Thyroid gland (tissue), 4 donors: ENCODE data around the gene SLAMF8.

Experiments used
- POLR2A ChIP-seq, 2 donors: fragments of 450-650 bp; IDR thresholded peaks; one replicate each; pipeline ENCODE4 v1.6.1; 2017; ENCODE audit warnings: antibody characterized with exemption in 2 of 2, mild to moderate bottlenecking in 2 of 2, moderate library complexity in 1 of 2
- TF ChIP-seq, protein P1 (sequence below), 6 experiments: fragments of 200-600 bp in 3 of 6; fragments of 450-650 bp in 3 of 6; sonication (generic) in 3 of 6; IDR thresholded peaks; one replicate each; pipeline ENCODE4 v1.5.1; 2016 to 2019; ENCODE audit warnings: antibody characterized with exemption in 6 of 6, mild to moderate bottlenecking in 2 of 6, inconsistent platforms in 1 of 6, moderate library complexity in 1 of 6

DNA sequence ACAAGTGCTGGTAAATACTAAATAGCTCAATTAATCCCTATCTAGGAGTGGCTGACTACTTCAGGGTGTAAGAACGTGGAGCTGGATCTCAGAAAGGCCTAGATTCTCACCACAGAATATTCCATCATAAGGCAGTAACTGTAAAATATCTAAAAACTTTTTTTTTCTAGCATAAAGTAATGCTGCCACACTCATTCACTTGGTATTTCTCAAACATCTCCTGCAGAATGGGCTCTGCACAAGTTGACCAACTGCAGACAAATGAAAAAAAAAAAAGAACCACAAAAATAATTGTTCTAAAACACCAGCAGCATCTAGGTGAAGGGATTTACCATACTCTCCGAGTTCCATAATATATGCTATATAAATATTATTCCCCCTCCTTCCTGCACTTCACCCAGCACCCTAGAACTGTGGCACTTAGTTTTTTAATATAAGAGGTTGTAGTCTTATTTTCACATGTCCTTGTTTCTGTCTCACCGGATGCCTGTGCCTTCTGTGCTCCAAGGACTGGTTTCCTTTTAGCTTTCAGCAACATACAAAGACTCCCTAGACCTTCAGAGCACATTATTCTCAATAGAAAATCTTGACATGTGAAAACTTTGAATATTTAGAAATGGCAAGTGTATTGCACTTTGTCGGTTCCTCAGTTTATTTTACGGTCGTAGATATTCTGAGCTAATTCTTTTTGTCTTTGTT, 26.9 kb downstream of the SLAMF8 start:
- TF ChIP-seq, protein P1, sequence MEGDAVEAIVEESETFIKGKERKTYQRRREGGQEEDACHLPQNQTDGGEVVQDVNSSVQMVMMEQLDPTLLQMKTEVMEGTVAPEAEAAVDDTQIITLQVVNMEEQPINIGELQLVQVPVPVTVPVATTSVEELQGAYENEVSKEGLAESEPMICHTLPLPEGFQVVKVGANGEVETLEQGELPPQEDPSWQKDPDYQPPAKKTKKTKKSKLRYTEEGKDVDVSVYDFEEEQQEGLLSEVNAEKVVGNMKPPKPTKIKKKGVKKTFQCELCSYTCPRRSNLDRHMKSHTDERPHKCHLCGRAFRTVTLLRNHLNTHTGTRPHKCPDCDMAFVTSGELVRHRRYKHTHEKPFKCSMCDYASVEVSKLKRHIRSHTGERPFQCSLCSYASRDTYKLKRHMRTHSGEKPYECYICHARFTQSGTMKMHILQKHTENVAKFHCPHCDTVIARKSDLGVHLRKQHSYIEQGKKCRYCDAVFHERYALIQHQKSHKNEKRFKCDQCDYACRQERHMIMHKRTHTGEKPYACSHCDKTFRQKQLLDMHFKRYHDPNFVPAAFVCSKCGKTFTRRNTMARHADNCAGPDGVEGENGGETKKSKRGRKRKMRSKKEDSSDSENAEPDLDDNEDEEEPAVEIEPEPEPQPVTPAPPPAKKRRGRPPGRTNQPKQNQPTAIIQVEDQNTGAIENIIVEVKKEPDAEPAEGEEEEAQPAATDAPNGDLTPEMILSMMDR (IDR thresholded peaks at IDR 0.05): no peak
- TF ChIP-seq POLR2A (IDR thresholded peaks at IDR 0.05): no peak
